NCI-H1105 (cell line): ENCODE data around the gene TOPAZ1.

ENCODE experiments used
- DNase-seq: peaks from one replicate; lab custom pipeline; 2025; lab: John Stamatoyannopoulos, UW

The TOPAZ1 gene

GRCh38 chr3:44241706-44242105, at the start of gene TOPAZ1:
TSS of gene TOPAZ1 (plus strand) at chr3:44241886. CDS start at chr3:44242054, 168 bp downstream.
- DNase-seq: no peak

- peak; percentile 41 for DNase-seq
Observed at GRCh38 chr3:44198284-44199269, 43.1 kb upstream of the TOPAZ1 start.

GRCh38 chr3:44206261-44206660, 35.4 kb upstream of the TOPAZ1 start:
- no peak for DNase-seq

- DNase-seq: no peak
Observed at GRCh38 chr3:44206862-44207652, 34.6 kb upstream of the TOPAZ1 start.

- DNase-seq: no peak
Observed at GRCh38 chr3:44208086-44208485, 33.6 kb upstream of the TOPAZ1 start.

- no peak for DNase-seq
Observed at GRCh38 chr3:44208568-44208967, 33.1 kb upstream of the TOPAZ1 start.

- no peak for DNase-seq
Observed at GRCh38 chr3:44210967-44211366, 30.7 kb upstream of the TOPAZ1 start.

GRCh38 chr3:44222337-44222736, 19.3 kb upstream of the TOPAZ1 start:
- no peak for DNase-seq

GRCh38 chr3:44223299-44223698, 18.4 kb upstream of the TOPAZ1 start:
- no peak for DNase-seq

GRCh38 chr3:44224131-44224530, 17.6 kb upstream of the TOPAZ1 start:
- DNase-seq: no peak

- no peak for DNase-seq
Observed at GRCh38 chr3:44226573-44226972, 15.1 kb upstream of the TOPAZ1 start.

GRCh38 chr3:44227632-44228031, 14.1 kb upstream of the TOPAZ1 start:
- no peak for DNase-seq

GRCh38 chr3:44228900-44229299, 12.8 kb upstream of the TOPAZ1 start:
- DNase-seq: no peak

- no peak for DNase-seq
Observed at GRCh38 chr3:44232407-44232806, 9.3 kb upstream of the TOPAZ1 start.

GRCh38 chr3:44234648-44235268, 6.9 kb upstream of the TOPAZ1 start:
- DNase-seq: no peak

- DNase-seq: peak; percentile 12
Observed at GRCh38 chr3:44235604-44236484, 5.8 kb upstream of the TOPAZ1 start.

- no peak for DNase-seq
Observed at GRCh38 chr3:44236485-44236908, 5.2 kb upstream of the TOPAZ1 start.

GRCh38 chr3:44237161-44237560, 4.5 kb upstream of the TOPAZ1 start:
- DNase-seq: no peak

- no peak for DNase-seq
Observed at GRCh38 chr3:44237665-44238064, 4.0 kb upstream of the TOPAZ1 start.

GRCh38 chr3:44238889-44239288, 2.8 kb upstream of the TOPAZ1 start:
- DNase-seq: no peak

GRCh38 chr3:44240061-44240460, 1.6 kb upstream of the TOPAZ1 start:
- no peak for DNase-seq
